Measurements from ENCODE around the gene MYL9. TPM values are rescaled to one million over a fixed set of nuclear protein-coding genes. Genes with fewer than 3 reads are reported as not detected.
A peak's percentile ranks its signal among the peaks of the same experiment; 100 is the strongest.

The MYL9 gene
- total RNA-seq, 5 donors from 2014 or later (not counting 1 experiment from before 2014, with no cell fraction given), result 1.3 to 2.8 (median 1.7) TPM; not detected in 1

DNA sequence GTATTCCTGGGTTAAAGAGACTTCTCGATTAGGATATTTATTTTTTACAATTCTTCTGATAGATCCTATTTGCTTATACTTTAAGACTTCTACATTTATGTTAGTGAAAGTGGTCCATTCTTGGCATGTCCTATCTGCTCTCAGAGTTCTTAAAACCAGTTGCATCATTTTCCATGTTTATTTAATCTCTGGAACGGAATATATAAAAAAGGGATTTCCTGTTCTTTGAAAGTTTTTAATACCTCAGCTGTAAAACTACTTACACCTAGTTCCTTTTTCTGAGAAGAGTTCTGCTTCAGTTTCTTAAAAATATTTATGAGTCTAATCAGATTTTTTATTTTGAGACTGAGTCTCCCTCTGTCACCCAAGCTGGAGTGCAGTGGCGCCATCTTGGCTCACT lies 18.0 kb upstream of the MYL9 start:
- no peaks in the 10 kb centered on the region for H3K27me3 ChIP-seq (replicated peaks in 1 of 2; ENCODE audit: control insufficient read depth in 2 of 2, extremely low read depth in 1 of 2, insufficient read depth in 2 of 2, low read length in 1 of 2)
- Mint-ChIP-seq H3K27me3 (no peaks in the 10 kb centered on the region), H3K4me3 (no peak overlapping the region), H3K4me1 (no peaks in the 10 kb centered on the region), H3K36me3 (peaks cover 40% of the 10 kb centered on the region), H3K9me3 (no peaks in the 10 kb centered on the region), H3K27ac (no peak overlapping the region)
- H3K4me1 ChIP-seq (ENCODE audit: control insufficient read depth in 1 of 2, extremely low read depth in 1 of 2, insufficient read depth in 2 of 2, low read length in 2 of 2), result no peaks in the 10 kb centered on the region
- no peak for ATAC-seq (replicated peaks in 1 of 4)
- peaks cover 31 to 46% of the 10 kb centered on the region in 2 donors for H3K36me3 ChIP-seq (ENCODE audit: control insufficient read depth in 2 of 2, extremely low read depth in 1 of 2, insufficient read depth in 1 of 2, low read length in 1 of 2)
- CTCF ChIA-PET, result no interaction called here
- POLR2A ChIA-PET, result no interaction called here
- H3K9me3 ChIP-seq, result no peaks in the 10 kb centered on the region
- 80% methylated on average over 1 of the region's 3 CpGs for WGBS (ENCODE audit: insufficient coverage)
- no peak for DNase-seq
- no peak overlapping the region for H3K4me3 ChIP-seq (ENCODE audit: control insufficient read depth in 1 of 2, extremely low read depth in 1 of 2, low read length in 1 of 2)
- H3K27ac ChIP-seq (ENCODE audit: low read length), result no peak overlapping the region

DNA sequence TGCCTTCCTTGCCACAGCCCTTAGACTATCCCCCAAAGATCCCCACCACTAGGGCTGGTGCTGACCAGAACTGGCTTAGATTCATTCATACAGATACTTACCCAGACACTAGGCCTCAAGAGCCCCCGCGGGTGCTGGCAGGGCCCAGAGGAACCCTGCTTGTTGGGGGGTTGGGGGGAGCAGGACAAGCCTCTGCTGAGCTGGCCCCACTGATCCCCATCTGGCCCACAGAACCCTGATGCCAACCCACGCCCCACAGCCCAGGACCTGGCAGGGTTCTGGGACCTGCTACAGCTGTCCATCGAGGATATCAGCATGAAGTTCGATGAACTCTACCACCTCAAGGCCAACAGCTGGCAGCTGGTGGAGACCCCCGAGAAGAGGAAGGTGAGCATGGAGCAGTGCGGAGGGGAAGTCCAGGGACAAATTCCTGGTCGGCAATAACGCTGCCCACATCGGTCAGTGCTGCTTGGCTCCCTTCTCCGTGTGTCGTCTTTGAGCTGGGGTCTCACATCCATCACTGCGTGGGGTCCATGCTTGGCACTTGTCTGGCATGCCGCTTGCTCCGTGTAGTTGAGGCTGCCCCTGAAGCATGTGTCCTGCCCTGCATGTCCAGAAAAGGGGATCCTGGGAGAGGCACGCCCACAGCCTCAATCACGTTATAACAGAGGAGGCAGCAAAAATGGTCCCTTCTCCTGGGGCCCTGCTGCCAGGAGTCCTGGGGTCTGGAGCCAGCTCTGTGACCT lies 15.5 kb upstream of the MYL9 start:
- Mint-ChIP-seq H3K27ac (no peak overlapping the region), H3K36me3 (peaks cover 34% of the 10 kb centered on the region), H3K4me1 (no peaks in the 10 kb centered on the region), H3K4me3 (no peak overlapping the region), H3K27me3 (no peaks in the 10 kb centered on the region), H3K9me3 (no peaks in the 10 kb centered on the region)
- no peaks in the 10 kb centered on the region for H3K9me3 ChIP-seq
- H3K4me3 ChIP-seq (ENCODE audit: control insufficient read depth in 1 of 2, extremely low read depth in 1 of 2, low read length in 1 of 2), result no peak overlapping the region
- no peak overlapping the region for H3K27ac ChIP-seq (ENCODE audit: low read length)
- H3K36me3 ChIP-seq (ENCODE audit: control insufficient read depth in 2 of 2, extremely low read depth in 1 of 2, insufficient read depth in 1 of 2, low read length in 1 of 2), result peaks cover 31 to 46% of the 10 kb centered on the region in 2 donors
- 97% methylated on average over 12 of the region's 17 CpGs for WGBS (ENCODE audit: insufficient coverage)
- CTCF ChIA-PET, result no interaction called here
- no peak for ATAC-seq (replicated peaks in 1 of 4)
- no peak for DNase-seq
- no peaks in the 10 kb centered on the region for H3K4me1 ChIP-seq (ENCODE audit: control insufficient read depth in 1 of 2, extremely low read depth in 1 of 2, insufficient read depth in 2 of 2, low read length in 2 of 2)
- POLR2A ChIA-PET, result no interaction called here
- no peaks in the 10 kb centered on the region for H3K27me3 ChIP-seq (replicated peaks in 1 of 2; ENCODE audit: control insufficient read depth in 2 of 2, extremely low read depth in 1 of 2, insufficient read depth in 2 of 2, low read length in 1 of 2)

DNA sequence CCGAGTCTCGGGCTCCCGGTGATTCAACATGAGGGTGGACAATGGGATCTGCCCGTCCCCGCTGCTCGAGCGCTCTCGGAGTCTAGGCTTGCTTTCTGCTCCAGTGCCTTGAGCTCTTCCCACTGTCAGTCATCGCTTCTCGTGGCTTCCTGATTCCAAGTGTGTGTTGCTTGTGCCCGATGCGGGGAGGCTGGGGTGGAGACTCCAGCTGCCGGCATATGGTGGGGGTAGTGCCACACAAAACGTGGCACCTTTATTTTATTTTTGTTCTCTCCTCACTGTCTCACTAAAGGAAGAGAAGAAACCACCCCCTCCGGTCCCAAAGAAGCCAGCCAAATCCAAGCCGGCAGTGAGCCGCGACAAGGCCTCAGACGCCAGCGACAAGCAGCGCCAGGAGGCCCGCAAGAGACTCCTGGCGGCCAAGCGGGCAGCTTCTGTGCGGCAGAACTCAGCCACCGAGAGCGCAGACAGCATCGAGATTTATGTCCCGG lies 14.8 kb upstream of the MYL9 start:
- CTCF ChIA-PET, result interaction anchor here in 1 of 2 donors (0.6 kb wide), 1 partner anchor 13 kb away, joined by 3 read pairs; no protein-coding TSS in a partner anchor
- Mint-ChIP-seq H3K9me3 (no peaks in the 10 kb centered on the region), H3K36me3 (peaks cover 33% of the 10 kb centered on the region), H3K4me3 (no peak overlapping the region), H3K27ac (no peak overlapping the region), H3K4me1 (no peaks in the 10 kb centered on the region), H3K27me3 (no peaks in the 10 kb centered on the region)
- 98% methylated on average over 24 of the region's 29 CpGs for WGBS (ENCODE audit: insufficient coverage)
- Histone ChIP-seq H3K4me3 (ENCODE audit: control insufficient read depth in 1 of 2, extremely low read depth in 1 of 2, low read length in 1 of 2) (no peak overlapping the region), H3K4me1 (ENCODE audit: control insufficient read depth in 1 of 2, extremely low read depth in 1 of 2, insufficient read depth in 2 of 2, low read length in 2 of 2) (no peaks in the 10 kb centered on the region), H3K36me3 (ENCODE audit: control insufficient read depth in 2 of 2, extremely low read depth in 1 of 2, insufficient read depth in 1 of 2, low read length in 1 of 2) (peaks cover 29 to 46% of the 10 kb centered on the region in 2 donors), H3K27me3 (replicated peaks in 1 of 2; ENCODE audit: control insufficient read depth in 2 of 2, extremely low read depth in 1 of 2, insufficient read depth in 2 of 2, low read length in 1 of 2) (no peaks in the 10 kb centered on the region), H3K9me3 (no peaks in the 10 kb centered on the region), H3K27ac (ENCODE audit: low read length) (no peak overlapping the region)
- POLR2A ChIA-PET, result interaction anchor here (0.5 to 0.6 kb wide), 2 partner anchors 43 to 74 kb away, joined by 3 read pairs; no protein-coding TSS in a partner anchor
- ATAC-seq (replicated peaks in 1 of 4) (no peak), DNase-seq (no peak)

DNA sequence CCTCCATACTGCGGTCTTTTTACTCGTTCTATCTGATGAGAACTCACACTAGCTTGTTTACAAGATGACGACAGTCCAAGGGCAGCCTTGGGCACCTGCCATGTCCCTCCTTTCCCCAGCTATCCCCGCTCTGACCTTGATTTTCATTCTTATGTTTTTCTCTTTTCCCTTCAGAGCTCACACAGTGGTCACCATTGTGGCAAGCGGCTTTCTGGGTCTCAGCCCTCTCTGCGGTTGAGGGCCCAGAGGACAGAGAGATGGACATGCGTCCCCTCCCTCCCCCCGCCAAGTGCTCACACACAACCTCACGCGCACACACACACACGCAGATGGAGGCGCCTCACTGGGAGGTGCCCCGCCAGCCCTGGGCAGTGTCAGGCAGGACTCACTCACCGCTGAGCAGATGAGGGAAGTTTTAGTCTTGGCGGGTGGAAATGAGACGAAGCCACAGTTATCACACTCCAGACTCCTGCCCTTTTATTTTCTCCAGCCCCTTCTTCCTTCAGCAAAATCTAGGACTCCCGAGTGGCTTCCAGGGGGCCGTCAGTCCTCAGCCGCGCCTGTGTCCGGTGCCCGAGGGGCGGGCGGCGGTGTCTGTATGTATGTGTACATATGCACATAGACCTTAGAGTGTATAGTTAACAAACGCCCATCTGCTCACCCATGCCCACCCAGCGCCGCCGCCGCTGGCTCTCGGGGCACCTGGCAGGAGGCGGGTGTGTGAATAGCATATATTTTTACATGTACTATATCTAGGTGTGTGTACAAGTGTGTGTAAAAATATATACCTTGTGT lies 13.8 kb upstream of the MYL9 start:
- H3K36me3 Mint-ChIP-seq, result peaks cover 26% of the 10 kb centered on the region
- ChIA-PET CTCF (interaction anchor here in 1 of 2 donors (0.6 kb wide), 1 partner anchor 14 kb away, joined by 3 read pairs; no protein-coding TSS in a partner anchor), POLR2A (interaction anchor here (0.5 to 0.6 kb wide), 2 partner anchors 42 to 75 kb away, joined by 3 read pairs; no protein-coding TSS in a partner anchor)
- no peak overlapping the region for H3K4me3 ChIP-seq (ENCODE audit: control insufficient read depth in 1 of 2, extremely low read depth in 1 of 2, low read length in 1 of 2)
- 97% methylated on average over 9 of the region's 32 CpGs for WGBS (ENCODE audit: insufficient coverage)
- ATAC-seq (replicated peaks in 1 of 4) (no peak), DNase-seq (no peak)
- no peak overlapping the region for H3K27ac Mint-ChIP-seq
- no peaks in the 10 kb centered on the region for H3K4me1 Mint-ChIP-seq
- H3K4me1 ChIP-seq (ENCODE audit: control insufficient read depth in 1 of 2, extremely low read depth in 1 of 2, insufficient read depth in 2 of 2, low read length in 2 of 2), result no peaks in the 10 kb centered on the region
- H3K4me3 Mint-ChIP-seq, result no peak overlapping the region
- H3K36me3 ChIP-seq (ENCODE audit: control insufficient read depth in 2 of 2, extremely low read depth in 1 of 2, insufficient read depth in 1 of 2, low read length in 1 of 2), result peaks cover 20 to 39% of the 10 kb centered on the region in 2 donors
- no peaks in the 10 kb centered on the region for H3K27me3 Mint-ChIP-seq
- H3K27ac ChIP-seq (ENCODE audit: low read length), result no peak overlapping the region
- H3K27me3 ChIP-seq (replicated peaks in 1 of 2; ENCODE audit: control insufficient read depth in 2 of 2, extremely low read depth in 1 of 2, insufficient read depth in 2 of 2, low read length in 1 of 2), result no peaks in the 10 kb centered on the region
- H3K9me3 Mint-ChIP-seq, result no peaks in the 10 kb centered on the region
- H3K9me3 ChIP-seq, result no peaks in the 10 kb centered on the region

DNA sequence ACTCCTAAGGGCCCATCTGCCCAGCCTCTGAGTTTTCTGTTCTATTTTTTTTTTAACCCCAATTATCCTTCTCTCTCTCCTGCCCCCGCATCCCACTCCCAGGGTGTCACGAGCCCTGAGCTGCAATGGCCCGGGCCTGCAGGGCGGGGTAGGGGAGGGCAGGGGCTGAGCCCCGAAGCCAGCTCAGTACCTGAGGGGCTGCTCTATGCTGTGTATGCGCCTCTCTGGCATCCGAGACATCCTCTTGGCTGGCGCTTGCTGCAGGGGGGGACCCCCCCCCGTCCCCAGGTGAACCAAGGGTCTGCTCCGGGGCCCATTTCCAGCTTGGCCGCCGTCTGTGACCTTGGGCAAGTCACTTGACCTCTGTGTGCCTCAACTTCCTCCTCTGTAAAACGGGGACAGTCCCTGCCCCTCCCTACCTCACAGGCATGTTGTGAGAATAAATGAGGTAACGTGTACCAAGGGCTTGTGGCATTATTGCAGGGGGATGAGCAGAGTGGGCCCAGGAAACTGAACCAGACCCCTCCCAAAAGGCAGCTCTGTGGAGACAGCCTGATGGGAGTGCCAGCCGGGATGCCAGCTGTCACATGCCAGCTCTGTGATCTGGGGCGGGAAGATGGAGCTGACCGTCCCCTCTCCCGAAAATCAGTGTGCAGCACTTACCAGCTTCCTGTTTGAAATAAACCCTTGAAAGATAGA lies 13.0 kb upstream of the MYL9 start:
- Histone ChIP-seq H3K27ac (ENCODE audit: low read length) (no peak overlapping the region), H3K4me3 (ENCODE audit: control insufficient read depth in 1 of 2, extremely low read depth in 1 of 2, low read length in 1 of 2) (no peak overlapping the region), H3K36me3 (ENCODE audit: control insufficient read depth in 2 of 2, extremely low read depth in 1 of 2, insufficient read depth in 1 of 2, low read length in 1 of 2) (peaks cover 20 to 37% of the 10 kb centered on the region in 2 donors), H3K27me3 (replicated peaks in 1 of 2; ENCODE audit: control insufficient read depth in 2 of 2, extremely low read depth in 1 of 2, insufficient read depth in 2 of 2, low read length in 1 of 2) (no peaks in the 10 kb centered on the region), H3K4me1 (ENCODE audit: control insufficient read depth in 1 of 2, extremely low read depth in 1 of 2, insufficient read depth in 2 of 2, low read length in 2 of 2) (no peaks in the 10 kb centered on the region), H3K9me3 (no peaks in the 10 kb centered on the region)
- no peaks in the 10 kb centered on the region for H3K9me3 Mint-ChIP-seq
- CTCF ChIA-PET, result no interaction called here
- no peak overlapping the region for H3K4me3 Mint-ChIP-seq
- no peaks in the 10 kb centered on the region for H3K27me3 Mint-ChIP-seq
- no peak for DNase-seq
- POLR2A ChIA-PET, result no interaction called here
- no peaks in the 10 kb centered on the region for H3K4me1 Mint-ChIP-seq
- H3K27ac Mint-ChIP-seq, result no peak overlapping the region
- ATAC-seq (replicated peaks in 1 of 4), result peak in 1 of 4 experiments; percentile 27
- peaks cover 26% of the 10 kb centered on the region for H3K36me3 Mint-ChIP-seq
- WGBS (ENCODE audit: insufficient coverage), result 90% methylated on average over 11 of the region's 18 CpGs

DNA sequence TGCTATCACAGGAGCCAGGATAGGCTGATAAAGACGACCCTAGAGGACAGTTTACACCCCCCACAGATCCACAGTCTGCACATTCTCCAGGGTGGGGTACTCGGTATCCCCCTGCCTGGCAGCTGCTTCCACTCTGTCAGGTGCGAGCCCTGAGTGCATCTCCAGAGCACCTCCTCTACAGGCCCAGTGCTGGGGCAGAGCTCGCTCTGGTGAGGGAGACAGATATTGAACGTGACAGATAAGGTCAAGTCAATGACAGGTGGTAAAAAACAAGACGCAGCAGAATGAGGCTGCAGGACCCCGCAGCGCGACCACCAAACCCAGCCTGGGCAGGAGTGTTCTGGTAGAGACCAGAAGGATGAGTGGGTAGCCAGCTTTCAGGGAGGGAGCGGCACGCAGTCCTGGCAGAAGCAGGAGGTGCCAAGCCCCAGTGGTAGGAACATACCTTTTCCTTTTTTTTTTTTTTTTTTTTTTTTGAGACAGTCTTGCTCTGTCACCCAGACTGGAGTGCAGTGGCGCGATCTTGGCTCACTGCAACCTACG lies 12.4 kb upstream of the MYL9 start:
- no peak overlapping the region for H3K27ac ChIP-seq (ENCODE audit: low read length)
- no peaks in the 10 kb centered on the region for H3K4me1 ChIP-seq (ENCODE audit: control insufficient read depth in 1 of 2, extremely low read depth in 1 of 2, insufficient read depth in 2 of 2, low read length in 2 of 2)
- DNase-seq (no peak), ATAC-seq (replicated peaks in 1 of 4) (no peak)
- no peaks in the 10 kb centered on the region for H3K4me1 Mint-ChIP-seq
- CTCF ChIA-PET, result no interaction called here
- WGBS (ENCODE audit: insufficient coverage), result 85% methylated on average over 6 of the region's 14 CpGs
- H3K27me3 ChIP-seq (replicated peaks in 1 of 2; ENCODE audit: control insufficient read depth in 2 of 2, extremely low read depth in 1 of 2, insufficient read depth in 2 of 2, low read length in 1 of 2), result no peaks in the 10 kb centered on the region
- H3K27me3 Mint-ChIP-seq, result no peaks in the 10 kb centered on the region
- H3K36me3 ChIP-seq (ENCODE audit: control insufficient read depth in 2 of 2, extremely low read depth in 1 of 2, insufficient read depth in 1 of 2, low read length in 1 of 2), result peaks cover 20 to 33% of the 10 kb centered on the region in 2 donors
- no peaks in the 10 kb centered on the region for H3K9me3 Mint-ChIP-seq
- POLR2A ChIA-PET, result no interaction called here
- peaks cover 25% of the 10 kb centered on the region for H3K36me3 Mint-ChIP-seq
- peak overlapping the region in 1 of 2 donors; percentile 51 for H3K27ac Mint-ChIP-seq
- H3K9me3 ChIP-seq, result no peaks in the 10 kb centered on the region
- no peak overlapping the region for H3K4me3 ChIP-seq (ENCODE audit: control insufficient read depth in 1 of 2, extremely low read depth in 1 of 2, low read length in 1 of 2)
- H3K4me3 Mint-ChIP-seq, result no peak overlapping the region

Data from T-cell (primary cell).